Activated T-cell treated with anti-CD3 and anti-CD28 coated beads, Interleukin-2, amount 50 U/mL, for 24 hours (primary cell): ENCODE data around the gene DMD.

Experiments
- DNase-seq: peaks from one replicate; pipeline ENCODE4 v3.0.0-alpha.2; 2020
- H3K27ac Mint-ChIP-seq: 2 replicates; pipeline ENCODE4 v1.8.0; 2020; ENCODE audit warnings: mild to moderate bottlenecking, mixed read lengths
- H3K27me3 Mint-ChIP-seq: 2 replicates; pipeline ENCODE4 v1.8.0; 2020; ENCODE audit warnings: mixed read lengths
- H3K36me3 Mint-ChIP-seq: 2 replicates; pipeline ENCODE4 v1.8.0; 2020; ENCODE audit warnings: low read depth, mixed read lengths
- H3K4me1 Mint-ChIP-seq: 2 replicates; pipeline ENCODE4 v1.8.0; 2020; ENCODE audit warnings: low read depth, mixed read lengths
- H3K4me3 Mint-ChIP-seq: 2 replicates; pipeline ENCODE4 v1.8.0; 2020; ENCODE audit warnings: mild to moderate bottlenecking, moderate library complexity, mixed read lengths
- H3K9me3 Mint-ChIP-seq: 2 replicates; pipeline ENCODE4 v1.8.0; 2020; ENCODE audit warnings: mixed read lengths

DMD gene

DNA sequence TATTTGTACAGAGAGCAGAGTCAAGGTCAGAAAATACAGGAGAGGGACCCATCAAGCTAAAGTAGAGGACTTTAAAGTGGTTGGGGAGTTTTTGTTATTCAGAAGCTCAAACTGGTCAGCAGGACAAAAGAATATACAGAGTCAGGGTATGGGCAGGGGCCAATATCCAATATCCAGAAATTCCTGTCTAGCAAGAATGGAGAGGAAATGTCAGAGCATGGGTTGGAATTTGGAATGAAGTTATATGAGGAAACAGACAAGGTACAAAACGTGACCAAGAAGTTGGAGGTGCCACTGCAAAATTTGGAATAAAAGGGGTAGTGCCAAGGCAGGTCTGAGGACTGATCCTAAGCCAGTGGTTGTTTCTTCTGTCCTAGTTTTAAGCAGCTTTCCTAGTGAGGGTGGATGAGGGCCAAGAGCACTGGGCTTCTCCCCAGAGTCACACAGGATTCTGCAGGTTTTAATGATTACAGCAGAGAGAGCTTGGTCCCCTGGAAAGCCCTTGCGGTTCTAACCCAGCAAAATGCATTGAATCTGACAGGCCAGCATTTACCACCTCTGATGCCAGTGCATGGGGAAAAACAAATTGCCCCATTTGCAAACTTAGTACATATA, 1834.8 kb downstream of the DMD start:
- H3K36me3 Mint-ChIP-seq, result no peaks in the 10 kb centered on the region

DNA sequence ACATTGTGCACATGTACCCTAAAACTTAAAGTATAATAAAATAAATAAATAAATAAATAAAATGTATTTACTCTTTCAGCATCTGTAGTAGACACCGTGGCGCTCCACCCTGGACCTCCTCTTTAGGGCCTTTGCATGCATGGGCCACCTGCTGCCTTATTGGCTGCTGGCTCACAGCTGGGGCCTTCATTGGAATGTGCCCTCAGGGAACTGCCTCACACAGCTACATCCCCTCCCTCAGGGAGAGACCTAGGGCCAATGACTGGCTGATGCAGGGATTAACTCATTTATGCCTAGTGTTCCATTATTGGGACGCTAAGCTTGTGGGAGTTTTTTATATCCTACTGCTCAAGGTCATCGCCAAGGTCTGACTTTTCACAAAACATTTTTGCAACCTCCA, 1836.6 kb downstream of the DMD start:
- H3K27ac Mint-ChIP-seq, result no peak overlapping the region

More for the DNA sequence above, 1834.8 kb downstream of the DMD start:
- no peaks in the 10 kb centered on the region for H3K4me1 Mint-ChIP-seq
- no peak for DNase-seq
- H3K9me3 Mint-ChIP-seq, result no peaks in the 10 kb centered on the region
- H3K27ac Mint-ChIP-seq, result no peak overlapping the region
- H3K4me3 Mint-ChIP-seq, result no peak overlapping the region
- H3K27me3 Mint-ChIP-seq, result peaks cover 7% of the 10 kb centered on the region

DNA sequence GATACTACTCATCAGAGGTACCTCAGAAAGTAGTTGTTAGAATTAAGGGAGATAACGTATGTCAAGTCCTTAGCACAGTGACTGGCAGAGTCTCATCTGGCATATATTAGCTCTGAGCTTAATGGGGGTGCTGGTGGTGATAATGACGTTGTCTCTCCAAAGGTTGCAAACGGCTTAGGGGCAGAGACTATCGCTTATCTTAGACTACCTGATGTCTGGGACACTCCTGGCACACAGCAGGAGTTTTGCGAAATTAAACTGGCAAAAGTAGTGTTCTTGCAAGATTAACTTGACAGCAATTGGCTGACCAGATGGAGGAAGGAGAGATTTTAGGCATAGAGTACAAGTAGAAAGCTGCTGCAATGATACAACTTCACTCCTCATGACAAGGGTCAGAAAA, 1839.4 kb downstream of the DMD start:
- H3K4me1 Mint-ChIP-seq, result no peaks in the 10 kb centered on the region
- H3K27ac Mint-ChIP-seq, result no peak overlapping the region
- H3K36me3 Mint-ChIP-seq, result no peaks in the 10 kb centered on the region
- peaks cover 14% of the 10 kb centered on the region for H3K27me3 Mint-ChIP-seq
- DNase-seq, result no peak
- no peaks in the 10 kb centered on the region for H3K9me3 Mint-ChIP-seq
- no peak overlapping the region for H3K4me3 Mint-ChIP-seq

More for the DNA sequence above, 1836.6 kb downstream of the DMD start:
- DNase-seq, result no peak
- Mint-ChIP-seq H3K4me1 (no peaks in the 10 kb centered on the region), H3K36me3 (no peaks in the 10 kb centered on the region), H3K4me3 (no peak overlapping the region), H3K27me3 (peaks cover under 1% of the 10 kb centered on the region), H3K9me3 (no peaks in the 10 kb centered on the region)

DNA sequence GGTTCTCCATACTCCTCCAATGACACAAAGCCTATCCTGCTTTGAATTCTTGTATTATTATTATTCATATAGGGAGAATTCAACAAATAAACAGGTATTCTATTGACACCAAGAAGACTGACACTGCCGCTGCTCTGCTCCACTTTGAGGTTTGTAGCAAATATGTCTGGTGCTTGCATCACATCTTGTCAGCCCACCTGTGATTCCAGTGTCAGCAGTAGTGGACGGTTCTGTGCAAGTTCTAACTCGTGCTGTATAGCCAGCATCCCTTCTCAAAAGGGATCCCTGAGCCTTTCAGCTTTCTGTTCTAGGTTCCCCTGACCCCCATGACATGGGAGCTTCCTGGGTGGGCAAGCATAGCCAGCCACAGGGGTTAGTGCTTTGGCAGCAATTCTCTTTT, 1843.5 kb downstream of the DMD start:
- H3K36me3 Mint-ChIP-seq, result no peaks in the 10 kb centered on the region
- no peak overlapping the region for H3K4me3 Mint-ChIP-seq
- no peaks in the 10 kb centered on the region for H3K9me3 Mint-ChIP-seq
- no peaks in the 10 kb centered on the region for H3K4me1 Mint-ChIP-seq
- DNase-seq, result no peak
- H3K27me3 Mint-ChIP-seq, result peaks cover 35% of the 10 kb centered on the region
- H3K27ac Mint-ChIP-seq, result no peak overlapping the region

DNA sequence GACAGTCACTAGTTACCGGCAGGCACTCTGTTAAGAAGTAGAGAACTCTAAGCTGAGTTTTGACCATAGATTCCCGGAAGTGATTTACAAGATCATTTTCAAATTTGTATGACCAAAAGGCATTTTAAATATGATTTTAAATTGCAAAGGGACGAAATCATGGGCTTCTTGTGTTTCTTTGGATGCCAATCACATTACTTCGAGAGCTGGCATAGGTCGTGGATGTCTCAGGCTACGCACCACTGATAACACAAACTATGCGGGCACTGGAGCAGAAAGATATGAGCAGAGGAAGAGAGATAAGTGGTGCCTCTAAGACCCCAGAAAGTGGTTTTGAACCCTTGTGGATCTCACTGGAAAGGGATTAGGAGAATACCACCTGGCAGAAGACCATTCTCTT, 1845.3 kb downstream of the DMD start:
- DNase-seq, result no peak
- Mint-ChIP-seq H3K4me3 (no peak overlapping the region), H3K9me3 (no peaks in the 10 kb centered on the region), H3K36me3 (no peaks in the 10 kb centered on the region), H3K4me1 (no peaks in the 10 kb centered on the region), H3K27ac (no peak overlapping the region), H3K27me3 (peaks cover 37% of the 10 kb centered on the region)

DNA sequence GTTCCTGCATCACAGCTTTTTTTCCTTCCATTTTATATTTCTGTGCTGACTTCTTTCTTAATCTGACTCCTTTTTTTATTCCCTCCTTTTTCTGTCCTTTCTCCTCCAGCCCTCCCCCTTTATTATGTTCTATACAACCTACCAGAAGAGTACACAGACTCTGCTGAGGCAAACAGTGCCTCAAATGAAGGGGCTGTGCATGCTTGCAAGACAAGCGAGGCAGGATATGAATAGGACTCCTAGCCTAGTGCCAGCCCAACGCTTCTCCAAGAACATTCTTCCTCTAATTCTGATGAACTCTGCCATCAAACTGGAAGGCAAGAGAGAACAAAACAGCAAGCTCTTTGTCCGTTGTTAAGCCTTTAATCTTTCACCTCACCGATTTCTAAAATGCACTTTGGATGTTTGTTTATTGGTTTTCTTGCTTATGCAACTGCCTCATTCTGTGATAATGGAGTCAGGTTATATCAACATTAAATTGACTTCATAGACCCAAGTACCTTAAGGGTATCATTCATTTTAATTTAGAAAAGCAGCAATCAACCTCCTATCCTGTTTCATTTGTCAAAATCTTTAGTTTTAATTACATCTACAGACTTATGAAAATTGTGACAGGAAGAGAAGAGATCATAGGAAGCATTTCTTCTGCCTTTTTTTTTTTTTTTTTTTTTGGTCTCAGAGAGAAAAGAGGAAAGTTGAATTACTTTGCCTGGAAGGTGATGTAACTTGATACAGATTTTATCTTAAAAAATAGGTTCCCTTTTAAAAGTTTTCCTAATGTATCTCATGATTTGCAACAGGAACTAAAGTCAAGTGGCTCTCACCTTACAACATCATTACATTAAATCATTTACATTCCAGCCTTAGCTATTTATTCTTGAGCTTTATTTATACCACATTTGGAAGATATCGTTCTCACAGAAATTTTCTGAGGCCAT, 1854.8 kb downstream of the DMD start:
- Mint-ChIP-seq H3K4me3 (no peak overlapping the region), H3K9me3 (no peaks in the 10 kb centered on the region), H3K27me3 (peaks cover 21% of the 10 kb centered on the region), H3K4me1 (no peaks in the 10 kb centered on the region), H3K27ac (no peak overlapping the region), H3K36me3 (no peaks in the 10 kb centered on the region)
- DNase-seq, result no peak

DNA sequence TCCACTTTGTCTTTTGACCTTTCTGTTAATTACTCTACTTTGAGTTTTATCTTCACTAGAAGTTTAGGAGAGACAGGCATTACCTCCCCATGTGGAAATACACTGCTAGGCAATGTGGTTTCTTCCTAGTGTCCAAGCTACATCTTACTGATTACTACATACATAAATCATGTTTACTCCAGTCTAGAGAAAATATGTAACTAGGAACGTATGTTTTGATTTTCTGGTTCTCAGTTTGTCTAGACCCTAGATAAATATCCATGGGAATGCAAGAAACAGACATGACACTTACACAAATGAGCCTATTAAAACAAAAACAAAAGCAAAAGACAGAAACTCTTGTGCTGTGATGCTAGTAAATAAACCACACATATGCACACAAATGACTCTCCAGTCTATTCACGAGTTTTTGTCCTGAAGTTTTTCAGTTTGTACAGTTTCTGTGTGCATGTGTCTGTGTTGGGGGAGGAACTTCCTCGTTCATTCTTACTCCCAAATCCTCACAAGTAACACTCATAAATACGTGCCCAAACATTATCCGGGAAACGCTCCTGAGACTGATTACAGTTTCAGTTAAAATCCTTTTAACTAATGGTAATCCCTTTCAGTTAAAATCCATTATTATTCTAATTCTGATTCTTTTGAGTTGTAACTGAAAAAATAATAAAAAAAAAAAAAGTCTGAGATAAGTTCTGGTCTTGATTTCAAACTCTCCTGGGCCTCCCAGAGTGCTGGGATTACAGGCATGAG, 1856.0 kb downstream of the DMD start:
- Mint-ChIP-seq H3K27ac (no peak overlapping the region), H3K4me3 (no peak overlapping the region), H3K36me3 (no peaks in the 10 kb centered on the region), H3K4me1 (no peaks in the 10 kb centered on the region), H3K27me3 (peaks cover 13% of the 10 kb centered on the region), H3K9me3 (no peaks in the 10 kb centered on the region)
- DNase-seq, result no peak

DNA sequence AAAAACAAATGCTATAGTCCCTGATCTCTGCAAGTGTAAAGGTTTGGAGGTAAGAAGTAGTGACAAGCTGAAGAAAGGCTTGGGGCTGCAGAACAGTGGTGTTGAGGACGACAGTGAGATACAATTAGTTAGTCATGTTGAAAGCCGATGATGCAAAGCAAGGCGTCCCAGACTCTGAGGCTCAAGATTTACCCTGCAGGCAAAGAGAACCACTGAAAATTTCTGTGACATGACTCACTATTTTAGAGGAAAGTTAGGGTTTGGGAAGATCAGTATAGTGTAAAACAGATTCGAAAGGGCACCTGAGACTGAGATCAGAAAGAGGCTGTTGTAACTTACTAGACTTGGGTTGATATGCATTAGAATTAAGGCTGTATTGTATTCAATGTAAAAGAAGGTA, 1858.3 kb downstream of the DMD start:
- Mint-ChIP-seq H3K4me1 (no peaks in the 10 kb centered on the region), H3K36me3 (no peaks in the 10 kb centered on the region), H3K4me3 (no peak overlapping the region), H3K27ac (no peak overlapping the region), H3K27me3 (peaks cover 15% of the 10 kb centered on the region), H3K9me3 (no peaks in the 10 kb centered on the region)
- DNase-seq, result no peak

DNA sequence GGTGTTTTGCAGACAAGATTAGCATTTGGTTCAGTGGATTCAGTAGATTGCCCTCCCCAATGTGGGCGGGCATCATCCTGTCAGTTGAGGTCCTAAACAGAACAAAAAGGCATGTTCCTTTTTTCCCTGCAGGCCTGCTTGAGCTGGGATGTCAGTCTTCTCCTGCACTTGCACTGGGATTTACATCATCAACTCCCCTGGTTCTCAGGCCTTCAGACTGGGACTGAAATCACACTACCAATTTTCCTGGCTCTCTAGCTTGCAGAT, 1860.6 kb downstream of the DMD start:
- H3K4me1 Mint-ChIP-seq, result no peaks in the 10 kb centered on the region
- no peak for DNase-seq
- no peak overlapping the region for H3K27ac Mint-ChIP-seq
- H3K9me3 Mint-ChIP-seq, result no peaks in the 10 kb centered on the region
- no peaks in the 10 kb centered on the region for H3K36me3 Mint-ChIP-seq
- H3K4me3 Mint-ChIP-seq, result no peak overlapping the region
- H3K27me3 Mint-ChIP-seq, result peaks cover 5% of the 10 kb centered on the region

DNA sequence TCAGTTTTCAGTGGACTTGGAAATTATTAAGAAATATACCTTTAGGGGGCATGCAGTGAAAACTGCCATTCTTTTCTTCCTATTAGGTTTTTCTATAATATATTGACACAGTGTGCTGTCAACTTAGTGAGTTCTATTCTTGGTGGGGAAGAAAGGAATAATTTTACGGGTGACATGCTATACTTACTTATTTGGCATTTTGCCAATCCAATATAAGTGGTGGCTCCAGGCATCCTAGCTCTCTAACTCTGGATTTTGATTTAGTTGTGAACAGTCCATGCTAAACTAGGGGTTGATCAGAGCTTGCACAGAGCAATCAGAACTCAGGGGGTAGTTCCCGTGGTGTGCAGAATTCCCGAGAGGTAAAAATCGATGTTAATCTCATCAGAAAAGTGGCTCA, 1861.8 kb downstream of the DMD start:
- no peak overlapping the region for H3K27ac Mint-ChIP-seq
- no peaks in the 10 kb centered on the region for H3K36me3 Mint-ChIP-seq
- no peak for DNase-seq
- H3K4me1 Mint-ChIP-seq, result no peaks in the 10 kb centered on the region
- H3K9me3 Mint-ChIP-seq, result no peaks in the 10 kb centered on the region
- H3K27me3 Mint-ChIP-seq, result peaks cover 5% of the 10 kb centered on the region
- H3K4me3 Mint-ChIP-seq, result no peak overlapping the region

DNA sequence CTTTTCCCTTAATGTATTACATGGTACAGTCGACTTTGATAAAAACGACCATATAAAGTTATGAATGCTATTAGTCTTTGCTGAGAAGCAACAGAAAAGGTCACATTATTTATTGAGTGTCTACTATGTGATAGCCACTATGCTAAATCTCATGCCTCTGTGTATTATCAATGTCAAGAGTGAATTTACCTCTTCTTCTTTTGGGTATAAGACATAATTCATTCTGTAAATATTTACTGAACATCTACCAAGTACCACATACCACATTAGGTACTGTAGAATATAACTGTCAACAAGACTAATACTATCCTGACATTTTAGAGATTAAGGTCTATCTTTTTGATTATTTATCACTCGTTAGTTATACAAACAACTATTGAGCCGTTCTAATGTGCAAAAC, 1870.8 kb downstream of the DMD start:
- Mint-ChIP-seq H3K27ac (no peak overlapping the region), H3K9me3 (no peaks in the 10 kb centered on the region), H3K4me1 (no peaks in the 10 kb centered on the region), H3K27me3 (peaks cover 21% of the 10 kb centered on the region), H3K4me3 (no peak overlapping the region), H3K36me3 (no peaks in the 10 kb centered on the region)
- no peak for DNase-seq

DNA sequence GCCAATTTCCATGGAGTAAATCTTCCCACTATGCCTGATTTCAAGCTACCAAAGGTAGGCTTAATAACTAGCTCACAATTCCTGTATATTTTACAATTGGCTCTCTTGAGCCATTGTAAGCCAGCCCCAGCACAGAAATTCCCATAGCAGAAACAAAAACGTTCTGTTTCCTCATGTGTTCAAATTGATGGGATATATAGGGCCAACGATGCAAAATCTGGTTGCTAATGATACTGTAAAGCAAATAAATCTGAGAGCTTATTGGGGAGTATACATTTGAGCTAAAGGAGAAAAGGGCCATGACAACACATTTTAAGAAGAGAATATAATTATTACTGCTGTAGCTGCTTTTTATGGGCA, 1872.4 kb downstream of the DMD start:
- no peaks in the 10 kb centered on the region for H3K9me3 Mint-ChIP-seq
- no peak overlapping the region for H3K4me3 Mint-ChIP-seq
- peaks cover 29% of the 10 kb centered on the region for H3K27me3 Mint-ChIP-seq
- DNase-seq, result no peak
- no peak overlapping the region for H3K27ac Mint-ChIP-seq
- no peaks in the 10 kb centered on the region for H3K36me3 Mint-ChIP-seq
- no peaks in the 10 kb centered on the region for H3K4me1 Mint-ChIP-seq

DNA sequence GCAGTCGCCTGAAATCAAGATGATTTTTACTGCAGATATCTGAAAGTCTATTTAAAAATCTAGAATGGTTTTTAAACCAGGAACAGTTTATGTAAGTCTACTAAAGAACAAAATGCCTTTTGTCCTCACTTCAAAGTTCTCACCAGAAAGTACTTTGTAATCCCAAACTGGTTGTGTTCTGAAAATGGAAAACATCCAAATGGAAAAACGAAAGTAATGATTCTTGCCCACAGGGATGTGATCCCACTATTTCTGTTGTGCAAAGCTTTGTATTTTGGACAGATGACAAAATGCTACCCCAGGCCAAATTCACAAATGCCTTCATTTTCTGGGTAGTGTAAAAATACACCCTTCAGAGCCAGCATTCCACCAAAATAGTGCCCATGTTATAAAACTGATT, 1874.0 kb downstream of the DMD start:
- no peak overlapping the region for H3K4me3 Mint-ChIP-seq
- DNase-seq, result no peak
- no peaks in the 10 kb centered on the region for H3K36me3 Mint-ChIP-seq
- H3K27me3 Mint-ChIP-seq, result peaks cover 29% of the 10 kb centered on the region
- H3K9me3 Mint-ChIP-seq, result no peaks in the 10 kb centered on the region
- H3K4me1 Mint-ChIP-seq, result no peaks in the 10 kb centered on the region
- H3K27ac Mint-ChIP-seq, result no peak overlapping the region

DNA sequence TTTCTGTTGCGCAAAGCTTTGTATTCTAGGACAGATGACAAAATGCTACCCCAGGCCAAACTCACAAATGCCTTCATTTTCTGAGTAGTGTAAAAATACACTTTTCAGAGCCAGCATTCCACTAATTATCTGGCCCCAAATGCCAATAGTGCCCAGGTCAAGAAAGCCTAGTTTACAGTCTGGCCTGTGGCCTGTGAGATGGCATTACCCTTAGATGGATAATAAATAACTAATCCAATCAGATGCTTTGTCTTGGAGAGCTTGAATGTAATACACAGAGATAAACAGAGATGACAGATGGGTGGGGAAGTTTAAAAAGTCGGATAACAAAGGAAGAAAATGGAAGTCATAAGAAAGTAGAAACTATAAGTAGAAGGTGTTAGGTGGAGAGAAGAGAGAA, 1874.9 kb downstream of the DMD start:
- Mint-ChIP-seq H3K4me3 (no peak overlapping the region), H3K36me3 (no peaks in the 10 kb centered on the region)

DNA sequence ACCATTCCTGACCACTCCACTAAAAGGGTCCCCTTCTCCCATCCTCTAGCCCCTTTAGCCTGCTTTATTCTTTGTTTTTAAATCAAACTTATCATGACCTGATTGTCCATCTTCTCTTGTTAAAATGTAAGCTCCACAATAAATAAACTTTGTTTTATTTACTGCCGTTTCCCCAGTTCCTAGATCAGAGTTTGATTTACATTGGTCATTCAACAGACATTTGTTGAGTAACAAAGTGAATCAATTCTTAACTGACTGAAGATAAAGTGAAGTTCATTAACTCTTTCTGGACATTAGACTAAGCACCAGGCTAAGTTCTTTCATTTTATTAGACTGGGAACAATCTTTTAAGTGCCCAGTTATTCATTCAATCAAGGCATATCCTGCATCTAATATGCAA, 1876.4 kb downstream of the DMD start:
- peaks cover 25% of the 10 kb centered on the region for H3K27me3 Mint-ChIP-seq
- no peak overlapping the region for H3K27ac Mint-ChIP-seq
- H3K9me3 Mint-ChIP-seq, result no peaks in the 10 kb centered on the region
- H3K4me3 Mint-ChIP-seq, result no peak overlapping the region
- no peaks in the 10 kb centered on the region for H3K36me3 Mint-ChIP-seq
- no peak for DNase-seq
- no peaks in the 10 kb centered on the region for H3K4me1 Mint-ChIP-seq

More for the DNA sequence above, 1874.9 kb downstream of the DMD start:
- no peaks in the 10 kb centered on the region for H3K9me3 Mint-ChIP-seq
- no peak overlapping the region for H3K27ac Mint-ChIP-seq
- DNase-seq, result no peak
- peaks cover 25% of the 10 kb centered on the region for H3K27me3 Mint-ChIP-seq
- H3K4me1 Mint-ChIP-seq, result no peaks in the 10 kb centered on the region
